LNCaP clone FGC (cell line): Measurements from ENCODE around the gene PDE4D.

ENCODE experiments used
- DNase-seq: peaks from one replicate; pipeline ENCODE4 v3.0.0-alpha.2; 2011; ENCODE audit warnings: low read depth
- H3K4me3 ChIP-seq: 2 replicates; pipeline ENCODE4 v1.5.1; 2011; ENCODE audit warnings: mild to moderate bottlenecking, low read depth, low read length, control low read depth
- TF ChIP-seq, protein P1 (sequence below): IDR thresholded peaks from 2 replicates; pipeline ENCODE4 v1.5.1; 2012; ENCODE audit warnings: mild to moderate bottlenecking; ENCODE audit not compliant: control insufficient read depth, insufficient read depth; ENCODE audit errors: extremely low read depth

Gene PDE4D

DNA sequence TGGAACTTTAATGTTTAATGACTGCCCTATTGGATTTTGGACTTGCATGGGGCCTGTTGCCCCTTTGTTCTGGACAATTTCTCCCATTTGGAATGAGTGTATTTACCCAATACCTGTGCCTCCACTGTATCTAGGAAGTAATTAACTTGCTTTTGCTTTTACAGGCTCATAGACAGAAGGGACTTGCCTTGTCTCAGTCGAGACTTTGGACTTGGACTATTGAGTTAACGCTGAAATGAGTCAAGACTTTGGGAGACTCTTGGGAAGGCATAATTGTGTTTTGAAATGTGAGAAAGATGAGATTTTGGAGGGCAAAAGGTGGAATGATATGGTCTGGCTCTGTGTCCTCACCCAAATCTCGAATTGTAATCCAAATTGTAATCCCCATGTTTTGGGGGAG lies 368.2 kb downstream of the PDE4D start:
- H3K4me3 ChIP-seq: no peak overlapping the region
- TF ChIP-seq, protein P1, sequence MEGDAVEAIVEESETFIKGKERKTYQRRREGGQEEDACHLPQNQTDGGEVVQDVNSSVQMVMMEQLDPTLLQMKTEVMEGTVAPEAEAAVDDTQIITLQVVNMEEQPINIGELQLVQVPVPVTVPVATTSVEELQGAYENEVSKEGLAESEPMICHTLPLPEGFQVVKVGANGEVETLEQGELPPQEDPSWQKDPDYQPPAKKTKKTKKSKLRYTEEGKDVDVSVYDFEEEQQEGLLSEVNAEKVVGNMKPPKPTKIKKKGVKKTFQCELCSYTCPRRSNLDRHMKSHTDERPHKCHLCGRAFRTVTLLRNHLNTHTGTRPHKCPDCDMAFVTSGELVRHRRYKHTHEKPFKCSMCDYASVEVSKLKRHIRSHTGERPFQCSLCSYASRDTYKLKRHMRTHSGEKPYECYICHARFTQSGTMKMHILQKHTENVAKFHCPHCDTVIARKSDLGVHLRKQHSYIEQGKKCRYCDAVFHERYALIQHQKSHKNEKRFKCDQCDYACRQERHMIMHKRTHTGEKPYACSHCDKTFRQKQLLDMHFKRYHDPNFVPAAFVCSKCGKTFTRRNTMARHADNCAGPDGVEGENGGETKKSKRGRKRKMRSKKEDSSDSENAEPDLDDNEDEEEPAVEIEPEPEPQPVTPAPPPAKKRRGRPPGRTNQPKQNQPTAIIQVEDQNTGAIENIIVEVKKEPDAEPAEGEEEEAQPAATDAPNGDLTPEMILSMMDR: no peak
- DNase-seq: no peak

DNA sequence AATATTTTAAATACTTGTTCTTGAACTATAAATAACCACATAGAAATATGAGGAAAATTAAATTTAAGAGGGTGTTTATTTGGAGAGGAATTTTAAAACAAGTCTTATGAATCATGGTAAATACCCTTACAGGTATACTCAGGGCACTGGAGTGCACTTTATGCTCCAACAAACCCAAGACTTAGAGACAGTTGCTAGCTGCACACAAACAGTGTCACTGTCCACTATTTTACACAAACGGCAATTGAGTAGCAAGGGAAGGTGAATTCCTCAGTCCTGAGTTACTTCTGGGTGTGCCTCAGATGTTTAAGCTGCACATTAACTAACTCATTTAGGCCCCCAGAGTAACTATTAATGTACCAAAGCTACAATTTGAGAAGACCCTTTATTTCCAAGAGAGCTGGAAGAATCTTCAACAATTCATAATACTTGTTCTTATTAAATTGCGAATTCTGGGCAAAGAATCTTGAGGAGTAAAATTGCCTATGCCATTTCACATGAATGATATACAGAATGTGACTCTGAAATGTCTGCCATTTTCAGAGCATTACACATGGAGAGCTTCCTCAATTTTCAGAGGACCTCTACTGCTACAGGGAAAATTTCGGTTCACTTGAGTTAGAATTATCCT lies 371.2 kb downstream of the PDE4D start:
- TF ChIP-seq, protein P1: no peak
- no peak for DNase-seq
- H3K4me3 ChIP-seq: no peak overlapping the region

DNA sequence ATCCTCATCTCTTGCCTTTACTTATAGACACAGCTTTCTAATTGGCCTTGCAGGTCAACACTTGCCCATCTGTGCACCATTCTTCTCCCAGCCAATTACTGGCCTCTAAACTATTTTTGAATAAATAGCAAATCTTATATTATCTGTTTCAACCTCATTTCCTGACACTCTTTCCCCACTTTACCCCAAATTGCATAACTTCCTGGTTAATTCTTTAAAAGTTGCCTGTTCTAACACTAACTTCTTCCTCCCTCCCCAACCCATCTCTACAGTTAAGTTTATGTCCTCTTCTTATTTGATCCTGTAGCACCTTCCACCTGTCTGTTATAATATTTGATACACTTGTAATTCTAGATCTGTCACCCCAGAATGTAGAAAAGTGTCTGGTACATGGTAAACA lies 372.1 kb downstream of the PDE4D start:
- no peak for DNase-seq
- TF ChIP-seq, protein P1: no peak
- H3K4me3 ChIP-seq: no peak overlapping the region

DNA sequence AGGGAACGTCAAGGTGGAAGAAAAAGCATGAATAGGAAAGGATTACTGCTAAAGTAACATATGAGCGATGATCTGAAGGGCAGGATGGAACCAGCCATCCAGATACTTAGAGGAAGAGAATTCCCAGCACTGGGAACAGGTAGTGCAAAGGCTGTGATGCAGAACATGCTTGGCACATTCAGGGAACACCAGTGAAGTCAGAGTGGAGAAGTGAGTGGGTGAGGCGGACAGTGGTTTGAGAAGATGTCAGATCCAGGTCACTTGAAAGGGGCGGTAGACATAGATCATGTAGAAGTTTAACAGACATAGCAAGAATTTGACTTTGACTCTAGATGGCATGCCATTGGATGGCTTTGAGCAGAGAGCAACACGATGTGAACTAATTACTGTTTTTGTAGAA lies 374.2 kb downstream of the PDE4D start:
- TF ChIP-seq, protein P1: no peak
- no peak overlapping the region for H3K4me3 ChIP-seq
- DNase-seq: no peak

DNA sequence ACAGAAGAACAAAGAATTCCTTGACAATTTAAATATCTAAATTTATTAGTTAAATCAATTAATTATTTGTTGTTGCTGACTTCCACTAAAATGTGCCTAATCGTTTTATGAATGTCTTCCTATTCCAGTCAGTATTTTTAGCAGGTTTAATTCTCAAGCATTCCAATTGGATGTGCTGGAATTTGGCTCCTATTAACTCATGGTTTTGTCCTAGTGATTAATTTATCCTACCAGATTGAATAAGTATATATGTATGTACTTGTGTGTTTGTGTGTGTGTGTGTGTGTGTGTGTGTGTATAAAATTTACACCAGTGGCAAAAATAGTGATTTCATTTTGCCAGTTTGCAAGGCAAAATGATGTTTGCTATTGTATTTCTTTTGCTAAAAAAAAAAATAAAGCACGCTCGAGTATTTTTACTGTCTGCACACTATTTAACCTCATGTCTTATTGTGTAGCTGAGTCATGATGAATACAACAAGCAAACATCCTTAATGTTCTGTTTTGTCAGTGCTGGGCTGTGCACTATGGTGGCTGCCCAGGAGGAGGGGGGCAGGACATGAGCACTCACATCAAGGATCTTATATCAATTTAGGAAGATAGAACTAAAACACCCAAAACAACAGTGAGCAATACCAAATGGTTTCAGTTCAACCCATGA lies 375.5 kb downstream of the PDE4D start:
- DNase-seq: no peak
- TF ChIP-seq, protein P1: no peak
- no peak overlapping the region for H3K4me3 ChIP-seq

DNA sequence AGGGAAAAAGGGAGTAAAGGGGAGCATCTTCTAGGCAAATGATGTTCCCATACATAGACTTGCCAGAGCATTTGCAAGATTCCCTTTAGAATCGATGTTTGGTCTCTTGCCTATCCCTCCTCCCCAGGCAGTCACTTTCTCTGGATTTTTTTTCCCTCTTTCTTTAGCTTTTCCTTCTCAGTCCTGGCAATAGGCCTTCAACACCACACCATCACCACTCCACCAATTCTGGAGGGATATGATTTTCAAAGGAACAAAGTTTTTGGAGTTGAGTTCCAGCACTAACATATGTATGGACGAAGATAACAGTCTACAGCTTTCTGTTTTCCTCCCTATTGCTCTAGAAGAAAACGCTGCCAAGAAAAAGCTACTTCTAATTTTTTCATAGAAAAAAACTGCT lies 377.4 kb downstream of the PDE4D start:
- DNase-seq: no peak
- TF ChIP-seq, protein P1: no peak
- H3K4me3 ChIP-seq: no peak overlapping the region
